ENCODE measurements around the gene DHCR24.

GRCh38 chr1:54814126-54814498 lies 72.9 kb downstream of the DHCR24 start:
- TF ChIP-seq ATF2 (CRISPR knock-in tag; IDR thresholded peaks at IDR 0.05; ENCODE audit: borderline replicate concordance, low read depth) (no peak), FOXP4 (CRISPR knock-in tag; IDR thresholded peaks at IDR 0.05) (no peak), NR1H2 (CRISPR knock-in tag; IDR thresholded peaks at IDR 0.05) (no peak), ATF3 (CRISPR knock-in tag; conservative IDR thresholded peaks at IDR 0.05) (no peak), E2F5 (CRISPR knock-in tag; IDR thresholded peaks at IDR 0.05) (no peak), FOXP1 (CRISPR knock-in tag; IDR thresholded peaks at IDR 0.05; ENCODE audit: borderline replicate concordance) (no peak), ZNF416 (CRISPR knock-in tag; IDR thresholded peaks at IDR 0.05) (no peak), AFF4 (CRISPR knock-in tag; IDR thresholded peaks at IDR 0.05; ENCODE audit: borderline replicate concordance) (no peak)
- TF ChIP-seq, protein P1, sequence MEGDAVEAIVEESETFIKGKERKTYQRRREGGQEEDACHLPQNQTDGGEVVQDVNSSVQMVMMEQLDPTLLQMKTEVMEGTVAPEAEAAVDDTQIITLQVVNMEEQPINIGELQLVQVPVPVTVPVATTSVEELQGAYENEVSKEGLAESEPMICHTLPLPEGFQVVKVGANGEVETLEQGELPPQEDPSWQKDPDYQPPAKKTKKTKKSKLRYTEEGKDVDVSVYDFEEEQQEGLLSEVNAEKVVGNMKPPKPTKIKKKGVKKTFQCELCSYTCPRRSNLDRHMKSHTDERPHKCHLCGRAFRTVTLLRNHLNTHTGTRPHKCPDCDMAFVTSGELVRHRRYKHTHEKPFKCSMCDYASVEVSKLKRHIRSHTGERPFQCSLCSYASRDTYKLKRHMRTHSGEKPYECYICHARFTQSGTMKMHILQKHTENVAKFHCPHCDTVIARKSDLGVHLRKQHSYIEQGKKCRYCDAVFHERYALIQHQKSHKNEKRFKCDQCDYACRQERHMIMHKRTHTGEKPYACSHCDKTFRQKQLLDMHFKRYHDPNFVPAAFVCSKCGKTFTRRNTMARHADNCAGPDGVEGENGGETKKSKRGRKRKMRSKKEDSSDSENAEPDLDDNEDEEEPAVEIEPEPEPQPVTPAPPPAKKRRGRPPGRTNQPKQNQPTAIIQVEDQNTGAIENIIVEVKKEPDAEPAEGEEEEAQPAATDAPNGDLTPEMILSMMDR (IDR thresholded peaks at IDR 0.05), result no peak
